GM23248 (cell line): ENCODE results near the gene RABL6.

ENCODE experiments used
- EZH2 ChIP-seq: fragments of 200-600 bp; sonication (generic); IDR thresholded peaks from 2 replicates; pipeline ENCODE4 v1.6.1; 2018; ENCODE audit warnings: antibody characterized with exemption, mild to moderate bottlenecking; ENCODE audit not compliant: insufficient read depth, poor library complexity, severe bottlenecking
- EZH2phosphoT487 ChIP-seq: fragments of 200-600 bp; sonication (generic); IDR thresholded peaks from 2 replicates; pipeline ENCODE4 v1.6.1; 2018; ENCODE audit warnings: antibody characterized with exemption, moderate library complexity, mild to moderate bottlenecking, low read depth; ENCODE audit not compliant: insufficient read depth

DNA sequence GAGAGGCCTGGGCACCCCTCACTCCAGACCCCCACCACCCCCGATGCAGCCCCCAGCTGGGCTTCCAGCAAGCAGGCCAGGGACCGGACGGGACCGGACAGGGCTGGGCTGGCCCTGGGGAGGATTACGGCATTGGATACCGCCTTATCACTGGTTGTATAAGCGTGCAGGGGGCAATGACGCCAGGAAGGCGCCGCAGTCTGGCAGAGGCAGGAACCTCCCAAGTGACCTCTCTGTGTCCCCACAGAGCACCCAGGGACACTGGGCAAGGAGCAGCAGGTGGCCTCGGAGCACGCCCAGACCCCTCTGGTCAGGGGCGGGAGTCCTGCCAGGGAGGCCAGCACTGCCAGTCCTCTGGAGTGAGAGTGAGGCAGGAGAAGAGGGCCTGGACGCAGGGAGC is 42.7 kb upstream of the RABL6 start:
- TF ChIP-seq EZH2 (no peak), EZH2phosphoT487 (no peak)
